WTC11 (cell line): ENCODE results near the gene PITPNM1. TPM values are rescaled to one million over a fixed set of nuclear protein-coding genes. Genes with fewer than 3 reads are reported as not detected.

ENCODE experiments used
- ATAC-seq: fragments of 200-7000 bp; cut with Tn5 transposase; 2 replicates; pipeline ENCODE4 v1.10.0; 2021; ENCODE audit warnings: mild to moderate bottlenecking, moderate library complexity
- CTCF ChIA-PET: fragments of 300-600 bp; sonication (Branson Sonifier 250); formaldehyde crosslinking; loops from one replicate; lab custom pipeline; 2021; ENCODE audit warnings: antibody characterized with exemption; lab: Charles Lee
- POLR2A ChIA-PET: fragments of 350-600 bp; sonication (Branson Sonifier 250); formaldehyde crosslinking; loops from one replicate; lab custom pipeline; 2021; ENCODE audit warnings: antibody characterized with exemption; lab: Charles Lee
- DNase-seq: peaks from one replicate; pipeline ENCODE4 v3.0.0; 2021; ENCODE audit warnings: low spot score
- H3K27ac Mint-ChIP-seq: 2 replicates; pipeline ENCODE4 v1.8.0; 2021; ENCODE audit warnings: mixed read lengths
- H3K27me3 Mint-ChIP-seq: 2 replicates; pipeline ENCODE4 v1.8.0; 2021; ENCODE audit warnings: low read depth, mild to moderate bottlenecking, moderate library complexity, mixed read lengths
- H3K36me3 Mint-ChIP-seq: 2 replicates; pipeline ENCODE4 v1.8.0; 2021; ENCODE audit warnings: mixed read lengths
- H3K4me1 Mint-ChIP-seq: 2 replicates; pipeline ENCODE4 v1.8.0; 2022; ENCODE audit warnings: mixed read lengths
- H3K4me3 Mint-ChIP-seq: 2 replicates; pipeline ENCODE4 v1.8.0; 2021; ENCODE audit warnings: mild to moderate bottlenecking, moderate library complexity, mixed read lengths
- H3K9me3 Mint-ChIP-seq: 2 replicates; pipeline ENCODE4 v1.8.0; 2021; ENCODE audit warnings: mixed read lengths
- ATF1 ChIP-seq: sonication (generic); formaldehyde crosslinking; IDR thresholded peaks from 2 replicates; pipeline ENCODE4 v1.8.1; 2023; ENCODE audit warnings: mild to moderate bottlenecking, moderate library complexity, missing genetic modification reagents
- NR1H2 ChIP-seq: sonication (generic); formaldehyde crosslinking; IDR thresholded peaks from 2 replicates; pipeline ENCODE4 v1.9.0; 2021; ENCODE audit warnings: mild to moderate bottlenecking, moderate library complexity, missing genetic modification reagents
- NR3C1 ChIP-seq: sonication (generic); formaldehyde crosslinking; conservative IDR thresholded peaks from 2 replicates; pipeline ENCODE4 v1.8.1; 2023; ENCODE audit warnings: low read depth, mild to moderate bottlenecking, missing genetic modification reagents
- SMAD3 ChIP-seq: sonication (generic); formaldehyde crosslinking; IDR thresholded peaks from 2 replicates; pipeline ENCODE4 v1.8.0; 2022; ENCODE audit warnings: missing genetic modification reagents, mild to moderate bottlenecking, borderline replicate concordance
- SMAD4 ChIP-seq: sonication (generic); formaldehyde crosslinking; IDR thresholded peaks from 2 replicates; pipeline ENCODE4 v1.8.0; 2022; ENCODE audit warnings: mild to moderate bottlenecking, missing genetic modification reagents
- TEAD1 ChIP-seq: sonication (generic); formaldehyde crosslinking; IDR thresholded peaks from 2 replicates; pipeline ENCODE4 v1.8.0; 2022; ENCODE audit warnings: mild to moderate bottlenecking, missing genetic modification reagents
- ZNF138 ChIP-seq: sonication (generic); formaldehyde crosslinking; conservative IDR thresholded peaks from 2 replicates; pipeline ENCODE4 v1.8.1; 2022; ENCODE audit warnings: mild to moderate bottlenecking, moderate library complexity, missing genetic modification reagents
- ZNF671 ChIP-seq: fragments of 250-450 bp; sonication (Bioruptor Pico); IDR thresholded peaks from 2 replicates; pipeline ENCODE4 v1.8.0; 2021; ENCODE audit warnings: mild to moderate bottlenecking
- total RNA-seq: library from RNA; stranded (reverse); gene quantifications from 3 replicates; pipeline ENCODE4 v1.2.3, GENCODE V29; 2021
- TF ChIP-seq, protein P1 (sequence below): fragments of 250-450 bp; sonication (Bioruptor Pico); IDR thresholded peaks from 2 replicates; pipeline ENCODE4 v2.1.2; 2022; ENCODE audit warnings: mild to moderate bottlenecking, moderate library complexity
- TF ChIP-seq, protein P2 (sequence below): sonication (generic); formaldehyde crosslinking; conservative IDR thresholded peaks from 2 replicates; pipeline ENCODE4 v1.8.1; 2022; ENCODE audit warnings: mild to moderate bottlenecking, missing genetic modification reagents
- TF ChIP-seq, protein P3 (sequence below): sonication (generic); formaldehyde crosslinking; conservative IDR thresholded peaks from 2 replicates; pipeline ENCODE4 v1.8.1; 2023; ENCODE audit warnings: mild to moderate bottlenecking, low read depth, missing genetic modification reagents, moderate library complexity
- TF ChIP-seq, protein P4 (sequence below): sonication (generic); formaldehyde crosslinking; IDR thresholded peaks from 2 replicates; pipeline ENCODE4 v1.8.0; 2023; ENCODE audit warnings: mild to moderate bottlenecking, missing genetic modification reagents

The PITPNM1 gene
- total RNA-seq, 1 experiment from 2014 or later = 55.4 TPM

DNA sequence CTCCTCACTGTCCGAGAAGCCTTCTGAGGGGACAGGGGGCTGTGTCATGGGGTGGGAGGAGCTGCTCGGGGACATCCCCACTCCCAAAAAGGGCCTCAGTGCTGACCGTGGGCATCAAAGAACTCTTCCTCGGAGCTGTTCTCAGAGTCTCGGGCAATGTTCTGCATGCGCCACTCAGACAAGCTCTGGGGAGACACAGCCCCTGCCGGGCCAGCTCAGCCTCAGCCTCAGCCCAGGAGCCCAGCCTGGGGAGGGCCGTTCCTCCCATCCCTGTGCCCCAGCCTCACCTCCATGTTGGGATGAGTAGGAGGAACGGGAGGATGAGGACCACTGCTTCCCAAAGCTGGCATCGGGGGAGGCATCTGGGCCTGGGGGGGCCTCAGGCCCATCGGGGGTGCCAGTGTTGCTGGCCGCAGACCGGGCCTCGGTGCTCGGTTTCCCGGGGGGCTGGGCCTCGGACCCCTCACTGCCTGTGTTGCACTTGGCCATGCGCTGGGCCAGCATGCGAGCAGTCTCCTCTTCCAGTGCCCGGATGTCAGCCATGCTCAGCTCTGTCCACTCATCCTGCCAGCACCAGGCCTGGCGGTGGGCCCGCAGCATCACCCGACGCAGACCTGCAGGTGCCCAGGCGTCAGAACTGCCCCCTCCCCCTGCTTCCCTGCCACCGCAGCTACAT is 5.2 kb downstream of the PITPNM1 start (continued):
- TF ChIP-seq SMAD3 (CRISPR knock-in tag) = no peak
- TF ChIP-seq, protein P1, sequence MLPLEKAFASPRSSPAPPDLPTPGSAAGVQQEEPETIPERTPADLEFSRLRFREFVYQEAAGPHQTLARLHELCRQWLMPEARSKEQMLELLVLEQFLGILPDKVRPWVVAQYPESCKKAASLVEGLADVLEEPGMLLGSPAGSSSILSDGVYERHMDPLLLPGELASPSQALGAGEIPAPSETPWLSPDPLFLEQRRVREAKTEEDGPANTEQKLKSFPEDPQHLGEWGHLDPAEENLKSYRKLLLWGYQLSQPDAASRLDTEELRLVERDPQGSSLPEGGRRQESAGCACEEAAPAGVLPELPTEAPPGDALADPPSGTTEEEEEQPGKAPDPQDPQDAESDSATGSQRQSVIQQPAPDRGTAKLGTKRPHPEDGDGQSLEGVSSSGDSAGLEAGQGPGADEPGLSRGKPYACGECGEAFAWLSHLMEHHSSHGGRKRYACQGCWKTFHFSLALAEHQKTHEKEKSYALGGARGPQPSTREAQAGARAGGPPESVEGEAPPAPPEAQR (CRISPR knock-in tag) = no peak

DNA sequence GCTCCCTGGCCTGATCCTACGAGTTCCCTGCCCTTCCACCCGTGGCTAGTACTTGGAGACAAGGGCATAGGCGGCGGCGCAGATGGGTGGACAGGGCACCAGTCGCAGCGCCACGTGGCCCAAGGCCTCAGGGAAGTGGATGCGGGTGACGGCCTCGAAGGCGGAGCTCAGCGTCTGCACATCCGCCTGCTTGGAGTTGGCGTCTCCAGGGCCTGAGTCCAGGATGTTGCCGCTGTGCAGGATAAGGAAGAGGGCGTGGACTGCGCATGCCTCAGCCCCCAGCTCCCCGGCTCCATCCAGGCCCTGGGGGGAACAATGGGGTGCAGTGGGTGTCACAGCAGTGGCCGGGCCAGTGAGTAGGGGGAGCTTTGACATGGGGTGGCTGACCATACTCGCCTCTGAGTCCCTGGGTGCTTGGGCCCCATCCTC is 6.6 kb downstream of the PITPNM1 start:
- ChIA-PET CTCF (interaction anchor here (1.0 kb wide), 1 partner anchor 97 kb away, joined by 3 read pairs; the partner anchor contains the start of gene PPP1CA), POLR2A (no interaction called here)
- ATAC-seq = no peak
- Mint-ChIP-seq H3K27me3 (peaks cover 8% of the 10 kb centered on the region), H3K36me3 (no peaks in the 10 kb centered on the region), H3K9me3 (no peaks in the 10 kb centered on the region), H3K27ac (no peak overlapping the region), H3K4me1 (peaks cover 4% of the 10 kb centered on the region; the same call in 1 of the 2 replicates), H3K4me3 (no peak overlapping the region)
- TF ChIP-seq ATF1 (CRISPR knock-in tag) = no peak
- TF ChIP-seq, protein P2, sequence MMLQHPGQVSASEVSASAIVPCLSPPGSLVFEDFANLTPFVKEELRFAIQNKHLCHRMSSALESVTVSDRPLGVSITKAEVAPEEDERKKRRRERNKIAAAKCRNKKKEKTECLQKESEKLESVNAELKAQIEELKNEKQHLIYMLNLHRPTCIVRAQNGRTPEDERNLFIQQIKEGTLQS (CRISPR knock-in tag) = 0 out of 2 replicates have a peak, but pooled peaks have one; percentile 18
- no peak for DNase-seq

DNA sequence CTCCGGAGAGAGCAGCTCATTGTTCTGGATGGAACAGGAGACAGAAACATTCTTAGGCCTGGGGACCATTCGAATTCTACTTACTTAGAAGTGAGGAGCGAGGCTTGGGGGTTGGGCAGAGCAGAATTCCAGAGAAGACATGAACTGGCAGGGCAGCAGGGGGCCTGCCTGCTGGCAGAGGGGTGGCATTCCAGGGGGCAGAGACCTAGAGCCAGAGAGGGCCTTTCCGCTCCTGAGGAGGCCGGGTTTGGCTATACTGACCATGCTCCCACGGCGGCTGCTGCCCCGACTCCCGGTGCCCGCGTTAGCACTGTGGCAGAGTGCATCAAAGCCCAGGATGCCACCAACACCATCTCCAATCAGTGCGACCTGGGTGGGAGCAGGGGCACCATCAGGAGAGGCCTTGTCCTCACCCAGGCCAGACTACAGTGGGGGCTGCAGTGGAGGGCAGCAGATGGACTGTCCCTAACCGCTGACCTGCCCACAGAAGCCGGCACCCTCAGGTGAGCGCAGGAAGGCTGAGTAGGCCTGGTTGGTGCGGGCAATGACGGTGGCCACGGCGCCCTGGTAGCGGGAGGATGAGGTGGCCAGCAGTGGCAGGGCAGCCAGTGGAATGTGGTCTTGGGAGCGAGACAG is 7.4 kb downstream of the PITPNM1 start:
- ChIA-PET POLR2A (no interaction called here), CTCF (interaction anchor here (1.0 kb wide), 1 partner anchor 96 kb away, joined by 3 read pairs; the partner anchor contains the start of gene PPP1CA)
- TF ChIP-seq NR3C1 (CRISPR knock-in tag) = no peak
- TF ChIP-seq, protein P3, sequence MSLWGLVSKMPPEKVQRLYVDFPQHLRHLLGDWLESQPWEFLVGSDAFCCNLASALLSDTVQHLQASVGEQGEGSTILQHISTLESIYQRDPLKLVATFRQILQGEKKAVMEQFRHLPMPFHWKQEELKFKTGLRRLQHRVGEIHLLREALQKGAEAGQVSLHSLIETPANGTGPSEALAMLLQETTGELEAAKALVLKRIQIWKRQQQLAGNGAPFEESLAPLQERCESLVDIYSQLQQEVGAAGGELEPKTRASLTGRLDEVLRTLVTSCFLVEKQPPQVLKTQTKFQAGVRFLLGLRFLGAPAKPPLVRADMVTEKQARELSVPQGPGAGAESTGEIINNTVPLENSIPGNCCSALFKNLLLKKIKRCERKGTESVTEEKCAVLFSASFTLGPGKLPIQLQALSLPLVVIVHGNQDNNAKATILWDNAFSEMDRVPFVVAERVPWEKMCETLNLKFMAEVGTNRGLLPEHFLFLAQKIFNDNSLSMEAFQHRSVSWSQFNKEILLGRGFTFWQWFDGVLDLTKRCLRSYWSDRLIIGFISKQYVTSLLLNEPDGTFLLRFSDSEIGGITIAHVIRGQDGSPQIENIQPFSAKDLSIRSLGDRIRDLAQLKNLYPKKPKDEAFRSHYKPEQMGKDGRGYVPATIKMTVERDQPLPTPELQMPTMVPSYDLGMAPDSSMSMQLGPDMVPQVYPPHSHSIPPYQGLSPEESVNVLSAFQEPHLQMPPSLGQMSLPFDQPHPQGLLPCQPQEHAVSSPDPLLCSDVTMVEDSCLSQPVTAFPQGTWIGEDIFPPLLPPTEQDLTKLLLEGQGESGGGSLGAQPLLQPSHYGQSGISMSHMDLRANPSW (CRISPR knock-in tag) = no peak
- H3K36me3 Mint-ChIP-seq = no peaks in the 10 kb centered on the region
- ATAC-seq = no peak
- H3K9me3 Mint-ChIP-seq = no peaks in the 10 kb centered on the region
- 0 out of 2 replicates have a peak, but pooled peaks cover under 1% of the 10 kb centered on the region for H3K4me1 Mint-ChIP-seq
- H3K27me3 Mint-ChIP-seq = peaks cover 2% of the 10 kb centered on the region
- no peak overlapping the region for H3K4me3 Mint-ChIP-seq
- no peak for DNase-seq
- no peak overlapping the region for H3K27ac Mint-ChIP-seq

DNA sequence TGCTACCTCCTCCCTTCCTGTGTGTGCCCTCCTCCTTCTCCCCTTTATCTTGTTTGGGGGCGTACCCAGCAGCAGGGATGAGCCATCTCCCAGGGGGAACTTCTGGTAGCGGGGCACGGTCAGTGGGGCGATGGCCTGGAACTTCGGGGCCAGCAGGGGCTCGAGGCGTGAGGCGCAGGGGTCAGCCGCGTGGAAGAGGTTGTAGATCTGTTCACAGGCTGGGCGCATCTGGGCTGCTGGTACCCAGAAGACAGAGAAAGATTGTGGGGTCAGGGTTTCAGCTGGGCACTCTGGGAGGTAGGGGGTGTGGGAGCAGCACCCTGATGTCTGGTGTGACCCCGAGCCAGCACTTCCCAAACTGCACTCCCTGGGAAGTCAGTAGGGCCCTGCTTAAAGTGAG is 9.1 kb downstream of the PITPNM1 start:
- H3K4me3 Mint-ChIP-seq = no peak overlapping the region
- ATAC-seq (no peak), DNase-seq (no peak)
- H3K27me3 Mint-ChIP-seq = no peaks in the 10 kb centered on the region
- CTCF ChIA-PET = interaction anchor here (0.9 kb wide), 1 partner anchor 145 kb away, joined by 3 read pairs; no protein-coding TSS in a partner anchor
- POLR2A ChIA-PET = no interaction called here
- H3K4me1 Mint-ChIP-seq = no peaks in the 10 kb centered on the region
- no peak overlapping the region for H3K27ac Mint-ChIP-seq
- H3K36me3 Mint-ChIP-seq = no peaks in the 10 kb centered on the region
- H3K9me3 Mint-ChIP-seq = no peaks in the 10 kb centered on the region
- no peak for TF ChIP-seq TEAD1 (CRISPR knock-in tag)
- TF ChIP-seq SMAD4 (CRISPR knock-in tag) = no peak
- TF ChIP-seq, protein P3 (CRISPR knock-in tag) = no peak
- TF ChIP-seq, protein P4, sequence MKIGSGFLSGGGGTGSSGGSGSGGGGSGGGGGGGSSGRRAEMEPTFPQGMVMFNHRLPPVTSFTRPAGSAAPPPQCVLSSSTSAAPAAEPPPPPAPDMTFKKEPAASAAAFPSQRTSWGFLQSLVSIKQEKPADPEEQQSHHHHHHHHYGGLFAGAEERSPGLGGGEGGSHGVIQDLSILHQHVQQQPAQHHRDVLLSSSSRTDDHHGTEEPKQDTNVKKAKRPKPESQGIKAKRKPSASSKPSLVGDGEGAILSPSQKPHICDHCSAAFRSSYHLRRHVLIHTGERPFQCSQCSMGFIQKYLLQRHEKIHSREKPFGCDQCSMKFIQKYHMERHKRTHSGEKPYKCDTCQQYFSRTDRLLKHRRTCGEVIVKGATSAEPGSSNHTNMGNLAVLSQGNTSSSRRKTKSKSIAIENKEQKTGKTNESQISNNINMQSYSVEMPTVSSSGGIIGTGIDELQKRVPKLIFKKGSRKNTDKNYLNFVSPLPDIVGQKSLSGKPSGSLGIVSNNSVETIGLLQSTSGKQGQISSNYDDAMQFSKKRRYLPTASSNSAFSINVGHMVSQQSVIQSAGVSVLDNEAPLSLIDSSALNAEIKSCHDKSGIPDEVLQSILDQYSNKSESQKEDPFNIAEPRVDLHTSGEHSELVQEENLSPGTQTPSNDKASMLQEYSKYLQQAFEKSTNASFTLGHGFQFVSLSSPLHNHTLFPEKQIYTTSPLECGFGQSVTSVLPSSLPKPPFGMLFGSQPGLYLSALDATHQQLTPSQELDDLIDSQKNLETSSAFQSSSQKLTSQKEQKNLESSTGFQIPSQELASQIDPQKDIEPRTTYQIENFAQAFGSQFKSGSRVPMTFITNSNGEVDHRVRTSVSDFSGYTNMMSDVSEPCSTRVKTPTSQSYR (CRISPR knock-in tag) = no peak
- TF ChIP-seq NR1H2 = no peak
- no peak for TF ChIP-seq ZNF138 (CRISPR knock-in tag)
- no peak for TF ChIP-seq ZNF671 (CRISPR knock-in tag)
